ENCODE data around the gene ADRA1B. TPM values are rescaled to one million over a fixed set of nuclear protein-coding genes. Genes with fewer than 3 reads are reported as not detected.

The ADRA1B gene
- total RNA-seq, 1 donor from 2014 or later: 12.0 TPM

DNA sequence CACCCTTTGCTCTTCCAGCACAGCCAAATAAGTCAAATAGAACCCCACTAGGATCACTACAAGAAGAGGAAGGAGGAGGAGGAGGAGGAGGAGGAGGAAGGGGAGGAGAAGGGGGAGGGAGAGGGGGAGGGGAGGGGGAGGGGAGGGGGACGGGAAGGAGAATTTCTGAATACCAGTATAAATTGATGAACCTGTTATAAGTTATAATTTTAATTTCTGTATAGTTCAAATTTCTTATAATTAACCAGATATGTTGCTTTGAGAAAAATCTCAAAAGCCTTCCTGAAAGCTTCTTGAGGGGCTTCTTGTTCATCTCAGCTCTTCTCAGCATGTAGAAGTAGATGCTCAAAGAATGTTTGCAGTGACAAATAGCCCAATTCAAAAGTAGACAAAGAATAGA lies 15.0 kb upstream of the ADRA1B start:
- no peak for DNase-seq (ENCODE audit: low spot score)
- ATAC-seq: no peak

DNA sequence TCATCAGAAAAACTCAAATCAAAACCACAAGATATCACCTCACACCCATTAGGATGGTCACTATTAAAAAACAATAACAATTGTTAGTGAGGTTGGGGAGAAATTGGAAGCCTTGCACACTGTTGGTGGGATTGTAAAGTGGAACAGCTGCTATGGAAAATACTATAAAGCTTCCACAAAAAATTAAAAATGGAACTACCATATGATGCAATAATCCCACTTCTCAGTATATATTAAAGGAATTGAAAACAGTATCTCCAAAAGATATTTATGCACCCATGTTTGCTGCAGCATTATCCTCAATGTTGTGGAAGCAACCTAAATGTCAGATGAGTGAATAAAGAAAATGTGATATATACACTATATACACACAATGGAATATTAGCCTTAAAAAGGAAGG lies 14.5 kb upstream of the ADRA1B start:
- DNase-seq (ENCODE audit: low spot score): no peak
- no peak for ATAC-seq

DNA sequence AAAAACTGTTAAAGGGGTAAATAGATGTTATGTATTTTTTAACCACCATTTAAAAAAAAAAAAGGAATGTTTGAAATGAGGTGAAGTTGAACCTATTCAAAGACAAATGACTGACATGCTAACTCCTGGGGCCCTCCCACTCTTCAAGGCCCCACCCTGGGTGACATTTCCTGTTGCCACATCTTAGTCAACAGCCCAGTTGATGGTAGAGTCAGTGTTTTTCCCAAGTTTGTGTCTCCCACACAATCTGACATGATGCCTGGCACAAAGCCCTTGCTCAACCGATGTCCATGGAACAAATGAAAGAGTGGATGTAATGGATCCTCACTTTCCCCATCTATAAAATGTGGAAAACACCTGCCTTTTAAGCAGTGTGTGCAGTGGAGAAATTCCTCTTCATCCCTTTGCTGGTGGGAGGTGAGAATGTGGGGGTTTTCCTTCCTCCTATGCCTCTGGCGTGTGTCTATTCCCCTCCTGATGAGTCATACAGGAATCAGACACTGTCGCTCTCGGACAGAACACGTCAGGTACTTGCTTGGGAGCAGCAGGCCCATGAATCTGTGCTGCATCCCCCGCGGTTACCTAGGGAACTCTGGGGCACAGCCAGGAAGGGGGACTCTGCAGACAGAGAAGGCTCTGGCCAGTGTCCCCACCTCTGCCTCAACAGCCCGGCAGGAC lies 13.7 kb upstream of the ADRA1B start:
- ATAC-seq: no peak
- no peak for DNase-seq (ENCODE audit: low spot score)

DNA sequence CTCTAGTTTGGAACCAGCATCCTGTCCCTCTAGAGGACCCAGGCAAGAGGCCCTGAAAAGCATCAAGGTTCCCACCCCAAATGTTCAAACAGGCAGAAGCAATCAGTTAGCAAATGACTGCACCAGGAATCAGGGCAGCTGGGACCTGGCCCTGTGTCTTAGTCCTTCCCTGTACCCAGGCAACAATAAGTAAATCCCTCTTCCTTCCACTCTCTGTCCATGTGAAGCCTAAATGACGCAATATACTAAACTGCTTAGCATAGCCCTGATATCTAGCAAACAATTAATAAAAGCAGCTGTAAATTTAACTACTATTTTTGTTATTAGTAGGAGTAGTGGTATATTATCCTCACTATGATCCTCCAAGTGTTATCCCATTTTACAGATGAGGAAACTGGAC lies 13.2 kb upstream of the ADRA1B start:
- no peak for DNase-seq (ENCODE audit: low spot score)
- no peak for ATAC-seq

DNA sequence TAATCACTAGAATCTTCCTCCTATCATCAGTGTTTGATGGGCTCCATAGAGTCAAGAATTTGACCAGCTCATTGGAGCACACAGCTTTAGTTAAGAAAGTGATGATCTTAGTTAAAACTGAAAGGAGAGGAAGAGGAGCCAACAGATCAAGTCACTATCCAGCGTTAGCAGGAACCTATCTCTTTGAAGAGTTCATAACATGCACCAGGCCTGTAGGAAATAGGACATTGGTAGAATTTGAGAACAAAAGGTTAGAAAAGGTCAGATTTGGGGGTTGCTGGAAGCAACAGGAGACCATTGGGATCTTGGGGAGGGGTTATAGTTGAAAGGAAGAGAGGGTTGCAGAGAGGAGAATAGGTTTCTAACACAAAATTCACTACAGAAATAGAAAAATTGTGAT lies 11.4 kb upstream of the ADRA1B start:
- ATAC-seq (peak; percentile 59), DNase-seq (ENCODE audit: low spot score) (no peak)

DNA sequence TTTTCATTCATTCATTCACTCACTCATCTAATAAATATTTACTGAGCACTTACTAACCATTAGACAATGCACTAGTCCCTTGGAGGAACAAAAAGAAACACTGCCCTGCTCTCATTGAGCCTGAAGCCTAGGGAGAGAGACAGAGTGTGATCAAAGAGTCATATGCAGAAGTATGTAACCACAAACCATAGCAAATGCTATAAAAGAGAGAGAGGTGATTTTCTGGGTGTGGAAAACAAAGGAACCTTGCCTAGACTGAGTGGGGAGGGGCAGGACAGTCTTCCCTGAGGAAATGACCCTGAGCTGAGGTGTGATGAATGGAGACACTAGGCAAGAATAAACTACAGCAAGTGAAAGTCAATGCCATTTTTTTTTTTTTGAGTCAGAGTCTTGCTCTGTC lies 10.8 kb upstream of the ADRA1B start:
- ATAC-seq: no peak

DNA sequence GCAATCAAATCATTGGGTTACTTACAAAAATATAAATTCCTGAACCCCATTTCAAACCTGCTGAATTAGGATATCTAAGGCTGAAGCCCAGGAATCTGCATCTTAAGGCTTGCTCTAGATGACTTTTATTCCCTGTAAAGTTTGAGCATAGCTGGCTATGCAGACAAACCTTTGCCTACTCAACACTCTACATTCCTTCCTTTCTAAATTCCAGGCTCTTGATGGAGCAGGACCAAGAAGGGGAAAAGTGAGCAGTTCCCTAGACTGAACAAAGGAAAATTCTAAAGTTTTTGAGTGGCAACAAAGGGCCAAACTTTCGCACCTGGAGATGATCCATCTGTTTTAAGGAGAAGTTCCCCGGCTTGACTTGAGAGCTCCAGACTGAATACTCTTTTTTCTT lies 9.8 kb upstream of the ADRA1B start:
- ATAC-seq: no peak
- no peak for DNase-seq (ENCODE audit: low spot score)

More for the DNA sequence above, 10.8 kb upstream of the ADRA1B start:
- DNase-seq (ENCODE audit: low spot score): no peak

DNA sequence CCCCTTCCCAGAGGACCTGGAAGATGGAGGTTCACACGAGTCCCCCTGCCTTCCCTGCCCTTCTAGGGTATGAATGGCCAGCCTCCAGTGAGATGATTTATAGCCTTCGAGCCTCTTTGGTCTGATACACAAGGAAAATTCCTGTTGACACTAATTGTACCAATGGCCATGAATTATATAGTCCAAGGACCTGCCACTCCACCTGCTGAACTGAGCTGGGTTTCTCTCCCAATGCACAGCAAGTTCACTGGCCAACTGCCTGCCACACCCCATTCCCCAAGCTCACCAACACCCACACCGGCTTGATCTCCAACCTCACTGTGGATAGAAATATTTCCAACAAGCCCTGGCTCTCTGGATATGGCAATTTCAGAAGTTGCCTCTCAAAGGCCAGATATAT lies 9.3 kb upstream of the ADRA1B start:
- DNase-seq (ENCODE audit: low spot score) (no peak), ATAC-seq (no peak)

DNA sequence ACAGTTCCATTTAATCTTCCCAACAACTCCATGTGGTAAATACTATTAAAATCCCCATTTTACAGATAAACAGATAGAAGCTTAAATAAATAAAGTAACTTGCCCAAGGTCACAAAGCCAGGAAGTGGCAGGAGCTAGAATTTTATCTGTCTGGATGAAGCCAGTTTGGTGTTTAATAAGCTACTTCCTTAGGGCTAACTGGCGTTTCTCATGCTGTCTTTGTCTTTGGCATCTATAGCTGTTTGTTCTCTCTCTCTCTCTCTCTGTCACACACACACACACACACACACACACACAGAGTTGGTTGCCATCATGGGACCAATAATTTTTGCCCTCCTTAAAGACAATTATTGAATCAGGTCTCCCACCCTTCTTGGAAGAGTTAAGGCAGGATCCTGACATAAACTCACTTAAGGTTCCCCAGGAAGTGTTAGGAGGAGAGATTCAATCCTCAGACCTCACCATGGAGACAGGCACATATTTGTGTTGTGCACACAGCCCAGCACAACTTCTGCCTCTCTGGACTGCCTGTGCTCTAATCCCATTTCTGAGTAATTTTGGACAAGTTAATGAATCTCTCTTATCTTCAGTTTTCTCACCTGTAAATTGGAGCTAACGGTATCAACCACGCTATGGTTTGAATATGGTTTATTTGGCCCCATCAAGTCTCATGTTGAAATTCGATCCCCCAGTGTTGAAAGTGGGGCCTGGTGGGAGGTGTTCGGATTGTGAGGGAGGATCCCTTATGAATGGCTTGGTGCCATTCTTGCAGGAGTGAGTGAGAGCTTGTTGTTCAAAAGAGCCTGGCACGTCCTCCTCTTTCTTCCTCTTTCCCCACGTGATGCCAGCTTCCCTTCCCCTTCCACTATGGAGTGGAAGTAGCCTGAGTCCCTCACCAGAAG lies 8.3 kb upstream of the ADRA1B start:
- DNase-seq (ENCODE audit: low spot score) (no peak), ATAC-seq (no peak)

DNA sequence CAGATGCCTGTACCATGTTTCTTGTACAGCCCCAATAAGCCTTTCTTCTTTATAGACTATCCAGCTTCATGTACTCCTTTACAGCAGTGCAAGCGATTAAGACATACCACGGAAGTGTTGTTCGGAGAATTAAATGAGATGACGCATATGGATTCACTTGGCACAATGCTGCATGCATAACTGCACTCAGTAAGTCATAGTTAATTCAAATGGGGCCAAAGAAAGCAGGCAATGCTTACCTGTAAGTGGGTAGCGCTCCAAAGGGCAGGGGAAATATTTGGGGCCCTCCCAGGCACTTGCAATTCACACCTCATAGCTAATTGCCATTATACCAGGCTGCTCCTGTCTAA lies 7.7 kb upstream of the ADRA1B start:
- no peak for DNase-seq (ENCODE audit: low spot score)
- no peak for ATAC-seq

DNA sequence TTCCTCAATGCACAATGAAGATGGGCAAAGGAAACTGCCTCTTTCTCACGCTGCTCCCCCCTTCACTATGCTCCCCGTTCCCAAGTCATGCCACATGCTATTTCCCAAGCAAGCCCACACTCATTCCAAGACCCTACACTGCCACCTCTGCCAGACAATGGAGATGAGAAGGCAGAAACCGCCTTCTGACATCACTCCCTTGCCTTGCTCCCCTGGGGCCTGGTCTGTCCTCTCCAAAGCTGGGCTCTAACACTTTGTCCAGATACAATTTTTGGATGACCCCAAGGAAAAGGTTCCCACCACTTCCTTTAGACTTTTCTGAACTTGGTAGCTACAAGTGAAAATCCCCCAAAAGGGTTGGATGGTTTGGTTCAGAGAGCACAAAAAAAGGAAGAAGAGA lies 7.2 kb upstream of the ADRA1B start:
- ATAC-seq: no peak
- no peak for DNase-seq (ENCODE audit: low spot score)

DNA sequence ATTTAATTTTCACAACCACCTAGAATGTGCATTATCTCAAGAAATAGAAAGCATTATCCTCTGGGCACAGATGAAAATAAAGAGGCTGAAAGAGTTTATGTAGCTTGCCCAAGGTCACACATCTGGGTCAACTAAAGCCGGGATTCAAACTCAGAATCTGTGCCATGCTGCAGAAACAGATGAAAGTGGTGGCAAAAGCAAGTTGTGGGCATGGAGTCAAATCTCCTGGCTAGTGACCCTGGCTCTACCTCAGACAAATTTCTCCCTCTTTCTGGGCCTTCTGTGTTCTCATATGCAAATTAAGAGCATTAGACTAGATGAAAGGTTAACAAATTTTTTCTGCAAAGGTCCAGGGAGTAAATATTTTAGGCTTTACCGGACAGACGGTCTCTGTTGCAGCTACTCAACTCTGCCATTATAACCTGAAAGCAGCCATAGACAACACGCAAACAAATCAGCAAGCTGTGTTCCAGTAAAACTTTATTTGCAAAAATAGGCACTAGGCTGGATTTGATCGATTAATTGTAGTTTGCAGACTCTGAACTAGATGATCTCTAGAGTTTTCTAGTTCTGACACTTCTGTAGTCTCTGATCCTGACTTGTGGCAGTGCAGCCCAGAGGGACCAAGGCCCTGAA lies 6.0 kb upstream of the ADRA1B start:
- ATAC-seq (peak; percentile 57), DNase-seq (ENCODE audit: low spot score) (peak; percentile 74)

DNA sequence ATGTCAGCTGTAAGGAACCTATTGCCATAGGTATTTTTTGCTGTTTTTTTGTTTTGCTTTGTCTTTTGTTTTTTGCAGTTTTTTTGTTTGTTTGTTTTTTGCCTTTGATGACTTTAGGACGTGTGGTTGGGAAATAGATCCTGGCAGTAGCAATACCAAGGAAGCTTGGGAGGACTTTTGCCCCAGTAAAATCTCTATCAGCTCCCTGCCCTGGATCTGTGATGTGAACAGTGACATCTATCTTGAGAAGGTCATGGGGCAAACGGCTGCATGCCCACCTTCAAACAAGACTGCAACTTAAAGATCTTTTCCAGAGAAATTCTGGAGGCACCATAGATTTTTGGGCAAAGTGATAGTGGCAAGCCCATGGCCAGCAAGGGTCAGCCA lies 5.4 kb upstream of the ADRA1B start:
- peak; percentile 63 for DNase-seq (ENCODE audit: low spot score)
- ATAC-seq: peak; percentile 59

DNA sequence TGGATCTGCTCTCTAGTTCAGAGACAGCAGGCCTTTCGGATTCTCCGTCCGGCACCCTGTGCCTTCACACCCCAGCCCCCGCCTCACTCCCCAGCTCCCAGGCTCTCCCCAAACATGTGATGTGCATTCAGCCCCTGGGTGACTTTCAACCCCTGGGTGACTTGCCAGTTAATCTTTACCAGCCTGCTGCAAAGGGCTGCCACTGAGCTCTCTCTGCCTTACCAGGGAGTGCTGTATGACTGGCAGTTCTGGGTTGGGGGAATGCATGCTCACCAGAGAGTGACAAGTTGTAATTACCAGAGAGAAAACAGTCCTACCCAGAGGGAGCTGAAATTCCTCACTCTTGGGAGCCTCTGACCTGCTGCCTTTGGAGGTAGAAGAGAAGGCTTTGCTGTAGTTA lies 4.9 kb upstream of the ADRA1B start:
- ATAC-seq: peak; percentile 71
- DNase-seq (ENCODE audit: low spot score): peak; percentile 90

DNA sequence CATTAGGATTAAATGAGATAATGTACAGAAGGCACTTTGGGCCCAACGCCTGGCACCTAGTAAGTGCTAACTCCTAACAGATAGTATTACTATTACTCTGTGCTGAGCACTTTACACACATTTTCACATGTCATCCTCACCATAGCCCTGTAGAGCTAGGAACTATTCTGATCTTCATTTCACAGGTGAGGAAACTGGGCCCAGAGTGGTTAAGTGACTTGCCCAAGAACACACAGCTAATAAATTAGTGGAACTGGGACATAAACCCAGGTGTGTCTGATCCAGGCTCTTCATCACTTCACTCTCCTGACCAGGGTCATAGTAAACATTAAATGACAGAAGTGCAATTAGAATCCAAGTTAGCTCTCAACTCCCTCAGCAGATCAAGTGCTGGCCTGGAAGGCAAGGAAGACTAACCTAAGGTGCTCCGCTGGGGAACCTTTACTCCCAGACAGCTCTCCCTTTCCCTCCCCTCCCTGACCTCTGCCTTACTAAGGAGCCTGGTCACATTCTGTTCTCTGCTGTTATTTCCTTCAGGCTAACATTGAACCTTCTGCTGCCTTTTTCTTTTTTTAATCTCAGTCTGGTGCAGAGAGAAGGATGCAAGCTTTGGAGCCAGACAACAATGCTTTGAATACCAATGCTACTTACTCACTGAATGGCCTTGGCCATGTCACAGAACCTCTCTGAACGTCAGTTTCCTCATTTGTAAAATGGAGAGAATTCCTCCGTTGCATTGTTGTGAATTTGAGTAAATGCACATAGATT lies 4.1 kb upstream of the ADRA1B start:
- ATAC-seq: no peak
- no peak for DNase-seq (ENCODE audit: low spot score)

DNA sequence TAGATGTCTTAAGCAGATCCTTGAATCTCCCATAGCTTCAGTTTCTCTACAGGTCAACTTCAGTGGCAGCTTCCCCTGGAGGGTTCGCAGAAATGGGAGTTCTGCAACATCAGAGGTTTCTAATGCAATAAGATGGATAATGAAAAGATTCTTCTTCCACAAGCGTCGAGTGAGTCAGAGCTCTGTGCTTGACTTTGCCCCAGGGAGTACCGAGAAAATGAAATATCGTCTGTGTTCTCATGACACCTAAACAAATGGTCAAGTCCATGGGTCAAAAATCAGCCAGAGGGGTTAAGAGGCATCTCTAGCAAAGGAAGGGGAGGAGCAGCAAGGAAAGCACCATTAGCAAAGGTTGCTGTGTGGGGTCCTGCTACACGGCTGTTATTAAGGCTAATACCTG lies 3.2 kb upstream of the ADRA1B start:
- ATAC-seq (peak; percentile 6), DNase-seq (ENCODE audit: low spot score) (peak; percentile 55)

DNA sequence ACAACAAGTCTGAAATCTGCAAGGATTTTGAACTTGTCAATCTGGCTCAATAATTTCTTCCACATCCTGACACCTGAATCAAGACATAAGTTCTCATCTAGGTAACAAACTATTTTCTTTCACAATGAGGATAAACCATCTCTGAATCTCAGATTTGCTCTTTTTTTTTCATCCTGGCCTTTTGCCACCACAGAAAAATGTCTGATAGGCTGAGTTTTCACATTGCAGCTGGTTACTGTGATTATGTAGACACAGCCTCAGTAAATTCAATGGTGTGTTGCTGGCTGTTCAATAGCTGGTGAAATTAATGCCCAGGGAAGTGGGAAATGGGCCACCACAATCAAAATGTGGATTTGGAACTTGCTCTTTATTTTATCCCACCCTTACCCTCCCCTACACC lies 2.8 kb upstream of the ADRA1B start:
- no peak for DNase-seq (ENCODE audit: low spot score)
- ATAC-seq: no peak

DNA sequence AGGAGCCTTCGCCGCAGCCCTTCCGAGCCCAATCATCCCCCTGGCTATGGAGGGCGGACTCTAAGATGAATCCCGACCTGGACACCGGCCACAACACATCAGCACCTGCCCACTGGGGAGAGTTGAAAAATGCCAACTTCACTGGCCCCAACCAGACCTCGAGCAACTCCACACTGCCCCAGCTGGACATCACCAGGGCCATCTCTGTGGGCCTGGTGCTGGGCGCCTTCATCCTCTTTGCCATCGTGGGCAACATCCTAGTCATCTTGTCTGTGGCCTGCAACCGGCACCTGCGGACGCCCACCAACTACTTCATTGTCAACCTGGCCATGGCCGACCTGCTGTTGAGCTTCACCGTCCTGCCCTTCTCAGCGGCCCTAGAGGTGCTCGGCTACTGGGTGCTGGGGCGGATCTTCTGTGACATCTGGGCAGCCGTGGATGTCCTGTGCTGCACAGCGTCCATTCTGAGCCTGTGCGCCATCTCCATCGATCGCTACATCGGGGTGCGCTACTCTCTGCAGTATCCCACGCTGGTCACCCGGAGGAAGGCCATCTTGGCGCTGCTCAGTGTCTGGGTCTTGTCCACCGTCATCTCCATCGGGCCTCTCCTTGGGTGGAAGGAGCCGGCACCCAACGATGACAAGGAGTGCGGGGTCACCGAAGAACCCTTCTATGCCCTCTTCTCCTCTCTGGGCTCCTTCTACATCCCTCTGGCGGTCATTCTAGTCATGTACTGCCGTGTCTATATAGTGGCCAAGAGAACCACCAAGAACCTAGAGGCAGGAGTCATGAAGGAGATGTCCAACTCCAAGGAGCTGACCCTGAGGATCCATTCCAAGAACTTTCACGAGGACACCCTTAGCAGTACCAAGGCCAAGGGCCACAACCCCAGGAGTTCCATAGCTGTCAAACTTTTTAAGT lies 819 bp downstream of the ADRA1B start:
- DNase-seq (ENCODE audit: low spot score) (peak; percentile 49), ATAC-seq (peak; percentile 43)

DNA sequence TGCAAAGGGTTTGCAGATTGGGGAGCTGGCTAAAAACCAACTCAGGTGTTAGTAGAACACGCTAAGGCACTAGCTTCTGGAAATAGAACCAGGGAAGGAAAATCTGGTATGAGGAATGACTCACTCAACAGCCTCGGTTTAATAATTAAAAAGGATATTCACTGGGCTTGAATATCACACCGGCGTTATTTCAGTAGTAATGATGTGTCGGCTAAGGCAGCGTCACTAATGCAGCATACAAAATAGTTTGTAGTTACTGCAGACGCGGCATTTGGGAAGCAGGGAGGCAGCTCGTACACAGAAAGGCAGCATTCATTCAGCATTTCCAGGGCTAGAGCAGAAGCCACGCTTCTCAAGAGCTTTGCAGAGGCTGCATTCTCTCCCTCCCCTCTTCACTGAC lies 1.7 kb downstream of the ADRA1B start:
- no peak for DNase-seq (ENCODE audit: low spot score)
- peak; percentile 8 for ATAC-seq

DNA sequence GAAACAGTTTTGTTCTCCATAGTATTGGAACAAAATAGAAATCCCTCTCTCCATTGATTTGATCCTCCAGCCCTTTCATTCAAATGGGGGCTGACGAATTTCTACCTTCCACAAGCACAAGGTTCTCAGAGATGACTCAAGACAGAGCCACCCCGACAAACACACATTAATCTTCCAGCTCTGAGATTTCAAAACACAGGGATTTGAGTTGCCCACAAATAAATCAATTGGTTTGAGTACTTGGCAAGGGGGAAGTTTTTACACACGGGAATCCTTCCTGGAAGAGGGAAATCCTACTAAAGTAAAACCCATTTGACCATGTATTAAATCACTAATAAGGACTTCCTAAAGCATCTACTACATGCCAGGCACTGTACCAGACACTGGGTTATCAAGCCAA lies 5.4 kb downstream of the ADRA1B start:
- ATAC-seq (no peak), DNase-seq (ENCODE audit: low spot score) (no peak)
